ENCODE data around the gene ZSCAN25.
"Not testable (repeated sequence)": the region's sequence is repeated elsewhere in the genome, so short reads cannot be mapped to it uniquely, and the experiment has no call there.

The ZSCAN25 gene

DNA sequence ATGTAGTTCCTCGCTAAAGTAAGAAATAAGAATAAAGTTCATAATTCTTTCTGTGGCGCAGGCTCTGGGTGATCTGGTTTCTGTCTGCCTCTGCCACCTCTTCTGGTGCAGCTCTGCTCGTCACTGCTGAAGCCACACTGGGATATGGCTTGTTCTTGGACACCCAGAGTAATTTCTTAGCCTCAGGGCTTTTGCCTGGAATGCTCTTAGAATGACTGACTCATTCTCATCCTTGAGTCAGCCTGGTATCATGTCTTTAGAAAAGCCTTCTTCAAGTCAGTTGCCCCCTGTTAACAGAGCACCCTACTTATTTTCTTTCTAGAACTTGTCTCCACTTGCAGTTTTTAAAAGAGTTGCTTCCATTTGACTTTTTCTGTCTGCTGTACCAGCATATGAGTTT, 2.0 kb downstream of the ZSCAN25 start:
- DNase-seq = no peak

DNA sequence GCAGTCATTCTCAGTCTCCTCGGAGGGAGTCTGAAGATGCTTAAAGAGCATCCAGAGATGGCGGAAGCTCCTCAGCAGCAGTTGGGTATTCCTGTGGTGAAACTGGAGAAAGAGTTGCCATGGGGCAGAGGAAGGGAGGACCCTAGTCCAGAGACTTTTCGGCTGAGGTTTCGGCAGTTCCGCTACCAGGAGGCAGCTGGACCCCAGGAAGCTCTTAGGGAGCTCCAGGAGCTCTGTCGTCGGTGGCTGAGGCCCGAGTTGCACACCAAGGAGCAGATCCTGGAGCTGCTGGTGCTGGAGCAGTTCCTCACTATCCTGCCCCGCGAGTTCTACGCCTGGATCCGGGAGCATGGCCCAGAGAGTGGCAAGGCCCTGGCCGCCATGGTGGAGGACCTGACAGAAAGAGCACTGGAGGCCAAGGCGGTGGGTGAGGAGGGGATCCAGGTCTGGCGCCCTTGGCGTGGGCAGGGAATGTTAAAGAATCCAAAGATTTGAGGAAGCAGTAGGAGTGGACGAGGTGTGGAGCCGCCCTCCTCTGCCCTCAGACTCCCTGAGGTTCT, 2.9 kb downstream of the ZSCAN25 start:
- no peak for DNase-seq

DNA sequence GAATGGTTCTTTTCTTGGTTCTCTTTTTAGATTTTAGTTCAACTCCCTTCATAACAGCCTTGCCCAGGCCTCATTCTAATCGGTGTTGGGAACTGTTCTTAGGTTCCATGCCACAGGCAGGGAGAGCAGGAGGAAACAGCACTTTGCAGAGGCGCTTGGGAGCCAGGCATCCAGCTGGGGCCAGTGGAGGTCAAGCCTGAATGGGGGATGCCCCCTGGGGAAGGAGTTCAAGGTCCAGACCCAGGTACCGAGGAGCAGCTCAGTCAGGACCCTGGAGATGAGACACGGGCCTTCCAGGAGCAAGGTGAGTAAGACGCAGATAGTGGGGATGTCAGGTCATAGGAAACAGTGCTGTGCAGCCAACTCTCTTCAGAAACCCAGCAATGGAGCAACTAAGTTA, 4.5 kb downstream of the ZSCAN25 start:
- DNase-seq = no peak

DNA sequence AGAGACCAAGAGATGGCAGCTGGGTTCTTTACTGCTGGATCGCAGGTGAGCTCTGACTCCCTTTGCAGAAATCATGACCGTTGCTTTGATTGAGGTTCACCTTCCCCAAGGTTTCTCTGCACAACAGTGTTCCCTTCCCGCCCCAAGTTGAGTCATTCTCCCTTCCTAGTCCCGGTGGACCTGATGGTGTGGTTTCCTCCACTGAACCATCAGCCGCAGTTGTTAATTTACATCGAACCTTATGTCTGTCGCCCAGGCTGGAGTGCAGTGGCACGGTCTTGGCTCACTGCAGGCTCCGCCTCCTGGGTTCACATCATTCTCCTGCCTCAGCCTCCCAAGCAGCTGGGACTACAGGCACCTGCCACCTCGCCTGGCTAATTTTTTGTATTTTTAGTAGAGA, 5.8 kb downstream of the ZSCAN25 start:
- no peak for DNase-seq

DNA sequence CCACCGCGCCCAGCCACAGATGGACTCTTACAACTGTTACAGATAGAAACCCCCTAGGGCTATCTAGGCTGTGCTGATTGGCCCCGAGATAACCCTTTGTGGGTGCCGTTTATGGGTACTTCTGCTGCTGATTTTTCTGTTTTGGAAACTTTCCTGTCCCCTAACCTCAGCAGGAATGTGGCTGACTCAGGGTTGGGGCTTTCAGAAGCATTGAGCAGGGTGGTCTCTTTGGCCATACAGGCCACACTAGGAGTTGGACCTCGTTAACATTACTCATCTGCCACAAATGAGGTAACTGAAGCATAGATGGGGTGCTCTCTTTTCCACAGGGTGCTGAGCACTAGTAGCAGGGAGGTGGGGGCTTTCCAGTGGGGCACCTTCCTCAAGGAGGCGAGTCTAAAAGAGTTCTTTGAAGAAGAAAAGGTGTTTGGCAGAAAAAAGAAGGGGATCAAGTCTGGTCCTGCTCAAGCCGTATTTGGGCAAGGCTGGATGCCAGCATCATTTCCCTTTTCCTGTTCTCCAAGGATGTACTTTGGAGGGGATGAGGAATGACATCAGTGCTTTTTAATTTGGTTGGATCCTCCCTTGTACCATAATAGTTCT, 6.4 kb downstream of the ZSCAN25 start:
- DNase-seq = no peak

DNA sequence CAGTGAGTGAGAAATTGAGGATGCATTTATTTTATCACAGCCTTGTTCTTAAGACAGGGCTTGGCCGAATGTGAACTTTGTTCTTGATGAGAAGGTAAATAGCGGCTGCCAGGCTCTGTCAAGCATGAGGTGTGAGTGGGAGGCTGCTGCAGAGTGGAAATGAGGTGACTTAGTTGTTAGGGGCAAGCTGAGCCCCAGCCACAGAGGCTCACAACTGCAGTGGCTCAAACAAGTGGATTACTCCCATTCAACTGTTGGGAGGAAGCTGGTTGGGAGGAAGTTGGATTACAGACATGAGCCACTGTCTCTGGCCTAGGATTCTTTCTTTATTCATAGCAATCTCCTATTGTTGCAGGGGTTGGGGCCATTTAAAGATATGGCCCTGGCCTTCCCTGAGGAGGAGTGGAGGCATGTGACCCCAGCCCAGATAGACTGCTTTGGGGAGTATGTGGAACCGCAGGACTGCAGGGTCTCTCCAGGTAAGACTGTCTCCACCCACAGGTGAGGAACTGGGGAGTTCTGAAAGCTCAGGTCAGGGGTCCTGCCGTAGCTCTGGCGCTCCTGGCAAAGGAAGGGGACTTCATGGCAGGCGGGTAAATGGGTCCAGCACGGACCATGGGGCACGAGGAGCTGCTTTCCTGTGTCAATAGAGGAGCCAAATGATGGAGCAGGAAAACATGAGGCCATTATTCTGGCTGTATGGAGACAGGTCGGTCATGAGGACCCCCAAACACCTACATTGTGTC, 7.1 kb downstream of the ZSCAN25 start:
- no peak for DNase-seq

DNA sequence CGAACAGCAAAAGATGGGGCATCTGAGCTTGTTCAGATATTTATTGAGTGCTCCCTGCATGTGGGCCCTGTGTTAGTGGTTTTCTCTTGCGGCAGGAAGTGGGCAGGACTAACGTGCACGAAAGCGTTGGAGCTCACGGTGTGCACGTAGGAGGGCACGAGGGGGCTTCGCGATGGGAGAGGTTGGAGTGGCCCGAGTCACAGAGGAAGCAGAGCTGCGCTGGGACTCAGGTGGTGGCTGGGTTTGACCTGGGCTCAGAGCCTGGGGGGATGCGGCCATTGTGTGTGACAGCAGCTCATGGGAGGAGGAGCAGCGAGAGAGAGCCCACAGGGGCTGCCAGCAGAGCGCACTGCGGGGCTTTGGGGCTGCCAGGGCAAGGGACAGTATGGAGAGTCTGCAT, 7.7 kb downstream of the ZSCAN25 start:
- DNase-seq = no peak

DNA sequence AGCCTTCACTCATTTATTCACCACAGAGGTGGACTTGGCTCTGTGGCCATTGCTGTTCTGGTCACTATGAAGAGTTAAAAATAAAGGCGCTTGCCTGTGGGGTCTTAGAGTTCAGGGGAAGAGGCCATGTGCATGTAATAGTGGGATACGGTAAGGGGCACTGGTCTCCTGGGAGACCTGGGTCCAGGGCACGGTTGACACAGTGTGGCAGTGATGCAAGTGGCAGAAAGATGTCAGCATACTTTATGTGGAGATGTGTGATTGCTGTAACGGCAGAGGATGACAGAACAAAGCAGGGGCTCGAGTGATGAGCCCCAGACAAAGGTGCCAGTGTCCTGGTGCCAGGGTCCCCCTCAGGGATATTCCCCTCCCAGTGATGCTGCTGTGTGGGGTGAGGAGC, 8.6 kb downstream of the ZSCAN25 start:
- no peak for DNase-seq

DNA sequence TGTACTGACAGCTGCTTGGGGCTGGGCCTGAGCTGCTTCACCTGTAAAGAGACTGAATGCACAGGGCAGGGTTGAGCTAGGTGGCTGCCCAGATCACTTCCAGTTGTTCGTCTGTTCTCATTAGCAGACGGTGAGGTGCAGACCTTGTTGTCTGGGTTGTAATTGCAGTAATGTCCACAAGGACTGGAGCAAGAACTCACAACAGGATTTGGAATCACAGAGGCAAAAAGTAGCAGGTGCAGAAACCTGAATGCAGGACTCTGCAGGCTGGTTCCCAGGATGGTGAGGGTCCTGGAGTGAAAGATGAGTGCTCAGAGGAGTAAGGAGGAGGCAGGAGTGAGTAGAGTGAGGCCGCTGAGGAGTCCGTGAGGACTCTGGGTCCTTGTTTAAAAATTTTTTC, 9.2 kb downstream of the ZSCAN25 start:
- no peak for DNase-seq

DNA sequence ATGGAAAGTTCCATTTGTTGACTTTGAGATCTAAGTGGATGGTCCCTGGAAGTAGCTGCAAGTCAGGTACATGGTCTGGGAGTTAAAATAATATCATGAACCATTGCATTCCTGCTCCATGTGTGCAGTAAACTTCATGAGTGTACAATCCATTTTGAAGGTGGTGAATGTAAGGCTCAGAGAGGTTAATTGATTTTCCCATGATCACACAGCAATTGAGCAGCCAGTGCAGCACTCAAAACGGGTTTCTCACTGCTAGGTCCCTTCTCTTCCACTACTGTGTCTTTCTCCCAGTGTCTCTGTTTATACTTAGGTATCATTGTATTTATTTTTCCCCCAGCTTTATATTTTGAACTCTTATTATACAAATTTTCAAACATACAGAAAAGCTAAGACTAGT, 9.9 kb downstream of the ZSCAN25 start:
- no peak for DNase-seq

DNA sequence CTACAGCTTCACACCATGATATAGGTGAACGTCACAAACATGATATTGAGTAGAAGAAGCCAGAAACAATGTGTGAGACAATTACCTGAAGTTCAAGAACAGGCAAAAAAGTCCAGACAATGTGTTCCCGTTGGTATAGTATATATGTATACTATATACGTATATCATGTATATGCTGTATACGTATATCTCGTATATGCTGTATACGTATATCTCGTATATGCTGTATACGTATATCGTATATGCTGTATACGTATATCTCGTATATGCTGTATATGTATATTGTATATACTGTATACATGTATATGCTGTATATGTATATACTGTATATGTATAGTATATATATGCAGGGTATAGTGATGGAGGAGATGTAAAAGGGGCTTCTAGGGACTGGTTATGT, 10.8 kb downstream of the ZSCAN25 start:
- no peak for DNase-seq

DNA sequence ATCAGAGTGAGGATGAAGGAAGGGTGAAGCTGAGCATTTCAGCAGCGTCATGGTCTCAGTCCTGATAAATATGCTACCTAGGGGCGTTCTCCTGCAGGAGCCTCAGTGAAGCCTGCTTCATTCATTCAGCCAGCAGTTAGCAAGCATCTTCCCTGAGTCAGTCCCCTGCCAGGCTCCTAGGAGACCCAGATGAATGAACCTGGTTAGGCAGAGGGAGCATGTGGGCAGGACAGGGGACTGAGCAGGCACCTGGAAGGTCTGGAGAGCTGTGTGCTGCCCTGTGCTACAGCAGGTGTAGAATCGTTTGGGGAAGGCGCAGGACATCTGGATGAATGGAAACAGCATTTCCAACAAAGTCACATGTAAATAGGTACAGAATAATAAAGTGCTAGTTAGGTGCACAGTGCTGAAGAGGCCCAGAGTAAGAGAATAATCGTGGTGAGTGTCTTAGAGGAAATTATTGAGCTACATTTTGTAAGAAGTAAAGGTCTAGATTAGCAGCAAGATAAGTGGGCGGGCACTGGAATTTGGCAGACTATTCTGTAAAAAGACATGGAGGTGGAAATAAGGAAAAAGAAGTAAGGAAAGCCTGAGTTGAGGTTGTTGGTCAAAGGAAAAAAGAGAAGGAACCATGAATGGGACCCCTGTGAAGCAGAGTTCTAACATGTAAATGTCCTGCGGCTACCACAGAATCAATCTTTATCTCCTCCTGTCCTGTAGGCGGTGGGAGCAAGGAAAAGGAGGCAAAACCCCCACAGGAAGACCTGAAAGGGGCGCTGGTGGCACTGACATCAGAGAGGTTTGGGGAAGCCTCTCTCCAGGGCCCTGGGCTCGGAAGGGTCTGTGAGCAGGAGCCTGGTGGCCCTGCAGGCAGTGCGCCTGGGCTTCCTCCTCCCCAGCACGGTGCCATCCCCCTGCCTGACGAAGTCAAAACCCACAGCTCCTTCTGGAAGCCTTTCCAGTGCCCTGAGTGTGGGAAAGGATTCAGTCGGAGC, 12.0 kb downstream of the ZSCAN25 start:
- no peak for DNase-seq

DNA sequence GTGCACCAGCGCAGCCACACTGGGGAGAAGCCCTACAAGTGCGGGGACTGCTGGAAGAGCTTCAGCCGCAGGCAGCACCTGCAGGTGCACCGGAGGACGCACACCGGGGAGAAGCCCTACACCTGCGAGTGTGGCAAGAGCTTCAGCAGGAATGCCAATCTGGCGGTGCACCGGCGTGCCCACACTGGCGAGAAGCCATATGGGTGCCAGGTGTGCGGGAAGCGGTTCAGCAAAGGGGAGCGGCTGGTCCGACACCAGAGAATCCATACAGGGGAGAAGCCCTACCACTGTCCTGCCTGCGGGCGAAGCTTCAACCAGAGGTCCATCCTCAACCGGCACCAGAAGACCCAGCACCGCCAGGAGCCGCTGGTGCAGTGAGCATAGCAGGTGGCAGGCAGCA, 12.9 kb downstream of the ZSCAN25 start:
- no peak for DNase-seq

DNA sequence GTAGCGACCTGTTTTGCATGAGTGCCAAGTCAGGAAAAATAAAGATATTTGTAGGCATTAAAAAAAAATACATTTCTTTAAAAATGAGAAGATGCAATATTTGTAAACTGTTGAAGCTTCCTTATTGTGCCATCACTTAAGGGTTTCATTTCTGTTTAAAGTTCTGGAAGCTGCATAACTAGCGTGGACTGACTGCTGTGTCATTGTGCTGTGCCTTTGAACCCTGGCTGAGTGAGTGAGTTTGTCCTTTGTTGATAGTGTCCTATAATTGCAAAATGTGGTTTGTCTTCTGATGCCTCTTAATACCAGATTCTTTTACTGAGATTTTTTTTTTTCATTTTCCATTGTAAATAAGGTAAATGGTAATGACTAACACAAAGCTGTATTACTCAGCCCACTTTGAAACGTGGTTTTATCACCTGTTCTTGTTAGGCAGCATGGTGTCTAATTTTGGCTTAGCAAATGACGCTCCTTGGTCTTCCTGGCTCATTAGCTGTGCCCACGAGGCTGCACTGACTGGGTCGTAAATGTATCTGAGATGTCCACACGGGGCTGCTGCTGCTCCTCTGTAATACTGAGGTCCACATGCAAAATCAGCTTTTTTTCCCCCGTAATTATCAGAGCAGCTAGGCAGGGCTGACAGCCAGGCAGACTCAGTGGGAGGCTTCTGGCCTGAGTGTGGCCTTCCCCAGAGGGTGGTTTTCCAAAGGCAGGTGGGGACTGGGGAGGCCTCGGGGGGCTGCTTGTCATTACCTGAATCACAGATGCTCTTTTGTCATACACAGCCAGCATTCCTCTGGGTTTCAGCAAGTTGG, 14.8 kb downstream of the ZSCAN25 start:
- DNase-seq = no peak

DNA sequence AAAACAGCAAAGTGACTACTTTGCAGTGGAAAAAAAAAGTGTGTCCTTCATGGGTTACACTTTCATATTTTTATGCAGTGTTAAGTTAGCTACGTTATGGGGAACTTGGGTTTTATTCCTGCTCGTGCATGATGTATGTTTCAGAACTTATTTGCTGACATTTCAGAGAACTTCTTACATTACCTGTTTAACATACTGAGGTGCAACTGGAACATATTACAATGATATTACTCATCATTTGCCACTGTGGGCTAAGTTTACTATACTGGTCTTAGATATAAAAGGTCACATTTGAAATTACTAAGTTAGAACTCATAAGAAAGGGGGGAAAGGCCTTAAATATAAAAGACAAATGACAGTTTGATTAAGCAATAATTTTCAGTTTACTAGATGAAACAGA, 20.7 kb downstream of the ZSCAN25 start:
- DNase-seq = not testable (repeated sequence)

DNA sequence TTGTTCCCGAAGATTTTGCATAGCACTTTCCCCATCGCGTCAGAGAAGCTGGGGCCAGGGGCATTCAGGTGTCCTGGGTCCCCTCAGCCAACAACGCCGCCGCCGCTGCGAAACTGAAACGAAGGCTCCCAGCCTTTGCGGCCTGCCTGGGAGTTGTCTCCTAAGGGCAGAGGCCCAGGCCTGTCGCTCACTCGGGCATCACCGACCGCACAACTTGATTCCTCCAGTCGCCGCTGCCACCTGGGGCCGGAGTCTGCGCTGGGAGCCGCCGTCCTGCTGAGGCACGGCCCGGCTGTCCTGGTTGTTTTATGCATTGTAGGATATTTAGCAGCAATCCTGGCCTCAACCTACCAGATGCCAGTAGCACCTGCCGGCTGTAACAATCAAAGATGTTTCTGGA, 22.0 kb downstream of the ZSCAN25 start:
- no peak for DNase-seq

DNA sequence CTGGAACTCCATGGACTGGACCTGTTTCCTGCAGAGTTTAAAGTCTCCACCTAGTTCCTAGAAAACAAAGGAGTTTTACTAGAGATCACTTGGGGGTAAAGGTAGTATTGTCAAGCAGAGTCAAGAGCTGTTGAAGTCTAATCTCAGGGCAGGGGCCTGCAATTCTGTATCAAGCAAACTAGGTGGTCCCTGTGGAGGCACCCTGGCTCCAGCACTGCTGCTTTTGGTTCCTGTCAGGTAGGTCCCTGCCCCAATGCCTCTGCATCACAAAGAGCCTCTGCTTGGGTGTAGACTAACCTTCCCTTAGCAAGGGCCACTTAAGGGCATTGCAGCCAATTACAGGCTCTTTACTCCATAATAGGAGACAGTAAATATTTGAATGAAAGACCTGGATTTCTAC, 22.5 kb downstream of the ZSCAN25 start:
- no peak for DNase-seq

DNA sequence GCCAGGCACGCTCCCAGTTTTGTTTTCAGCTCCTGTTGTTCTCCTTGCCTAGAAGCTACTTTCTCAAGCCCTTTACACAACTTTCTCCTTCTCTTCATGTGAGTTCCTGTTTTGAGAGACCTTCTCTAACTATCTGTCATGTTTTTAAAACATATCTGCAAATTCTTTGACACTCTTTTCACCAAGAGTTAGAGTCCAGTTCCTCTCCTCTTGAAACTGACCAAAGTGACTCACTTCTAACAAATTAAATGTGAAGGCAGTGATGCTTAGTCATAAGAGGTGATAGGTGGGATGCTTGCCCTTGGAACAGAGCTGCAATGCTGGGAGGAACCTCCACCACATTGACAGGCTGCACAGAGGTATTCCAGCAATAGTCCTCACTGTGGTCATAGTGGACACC, 25.3 kb downstream of the ZSCAN25 start:
- DNase-seq = no peak

DNA sequence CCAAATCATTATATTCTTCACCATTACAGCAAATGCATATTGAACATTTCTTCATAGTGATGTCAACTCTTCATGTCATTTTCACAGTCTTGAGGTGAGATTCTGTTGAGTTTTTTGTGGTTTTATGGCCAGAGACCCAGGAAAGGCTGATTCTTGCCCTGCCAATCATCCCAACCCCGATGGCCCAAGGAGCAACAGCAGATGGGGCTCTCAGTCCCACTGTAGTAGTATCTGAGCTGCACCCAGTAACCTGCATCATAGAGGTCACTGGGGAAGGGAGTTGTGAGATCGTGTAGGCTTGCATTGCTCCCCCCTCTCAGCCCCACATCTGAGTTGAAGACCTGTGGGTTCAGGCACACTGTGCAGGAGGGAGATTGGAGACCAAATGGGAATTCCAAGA, 26.7 kb downstream of the ZSCAN25 start:
- no peak for DNase-seq

DNA sequence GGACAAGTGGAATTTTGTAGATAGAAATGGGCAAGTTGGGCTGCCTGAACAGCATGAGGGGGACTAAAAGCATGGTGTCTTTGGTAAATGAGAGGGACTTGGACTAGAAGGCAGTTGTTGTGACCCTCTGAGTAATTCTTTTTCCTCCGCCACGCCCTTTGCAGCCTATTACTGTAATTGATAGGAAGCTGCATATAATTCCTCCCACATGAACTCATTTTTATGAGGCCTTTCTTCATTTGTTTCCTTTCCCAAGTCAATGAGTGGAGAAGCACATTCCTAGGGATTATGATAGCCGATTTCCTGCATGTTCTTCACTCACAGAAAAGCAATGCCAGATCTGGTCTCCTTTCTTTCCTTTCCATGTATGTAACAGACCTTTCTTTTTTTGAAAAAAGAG, 27.7 kb downstream of the ZSCAN25 start:
- DNase-seq = no peak

DNA sequence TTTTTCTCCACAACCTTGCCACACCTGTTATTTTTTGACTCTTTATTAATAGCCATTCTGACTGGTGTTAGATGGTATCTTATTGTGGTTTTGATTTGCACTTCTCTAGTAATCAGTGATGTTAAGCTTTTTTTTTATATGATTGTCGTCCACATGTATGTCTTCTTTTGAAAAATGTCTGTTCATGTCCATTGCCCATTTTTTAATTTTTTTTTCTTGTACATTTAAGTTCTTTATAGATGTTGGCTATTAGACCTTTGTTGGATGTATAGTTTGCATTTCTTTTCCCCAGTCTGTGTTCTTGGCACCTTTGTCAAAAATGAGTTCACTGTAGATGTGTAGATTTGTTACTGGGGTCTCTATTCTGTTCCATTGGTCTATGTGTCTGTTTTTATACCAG, 28.8 kb downstream of the ZSCAN25 start:
- no peak for DNase-seq

DNA sequence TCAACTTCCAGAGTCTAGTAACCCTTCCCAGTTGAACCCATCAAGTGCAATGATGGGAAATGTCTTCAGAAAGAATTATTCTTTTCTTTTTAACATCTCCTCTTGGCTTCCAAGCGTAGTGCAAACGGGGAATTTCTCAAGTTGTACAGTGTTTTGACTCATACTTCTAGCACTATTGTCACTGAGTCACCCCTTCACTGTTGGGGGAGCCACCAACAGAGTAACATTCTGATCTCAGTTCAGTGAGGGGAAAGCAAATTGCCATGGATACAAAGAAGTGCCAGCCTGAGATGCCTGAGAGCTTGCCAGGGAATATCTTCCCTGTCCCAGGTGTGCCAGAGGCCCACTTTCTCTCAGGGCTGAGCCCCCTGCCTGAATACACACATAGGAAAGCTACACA, 32.1 kb downstream of the ZSCAN25 start:
- no peak for DNase-seq

DNA sequence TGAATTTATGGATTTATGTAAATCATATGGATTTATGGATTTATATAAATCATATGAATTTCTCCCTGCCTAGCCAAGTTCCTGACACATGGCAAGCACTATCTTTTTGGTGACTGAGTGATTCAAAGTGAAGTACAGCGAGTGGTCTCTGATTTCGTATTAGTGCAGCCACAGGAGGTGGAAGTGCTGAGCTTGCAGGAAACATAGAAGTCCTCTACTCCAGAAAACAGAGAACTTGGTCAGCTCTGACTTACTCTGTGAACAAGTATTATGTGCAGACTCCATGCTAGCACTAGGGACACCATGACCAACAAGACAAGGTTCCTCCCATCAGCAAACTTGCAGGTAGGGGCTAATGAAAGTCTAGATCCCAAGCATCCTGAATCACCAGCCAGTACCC, 34.5 kb downstream of the ZSCAN25 start:
- no peak for DNase-seq
